HCT116 (cell line): Measurements from ENCODE around the gene GRIK5. TPM values are rescaled to one million over a fixed set of nuclear protein-coding genes. Genes with fewer than 3 reads are reported as not detected.

Source experiments
- ATAC-seq: fragments of 200-7000 bp; cut with Tn5 transposase; 2 replicates; pipeline ENCODE4 v1.9.1; 2020; ENCODE audit warnings: mild to moderate bottlenecking, moderate library complexity
- BruUV-seq: library from RNA; stranded (reverse); fragments of 400-500 nt; replicated peaks from 2 replicates; lab custom pipeline; 2021; lab: Mats Ljungman, UMichigan
- CTCF ChIA-PET: fragments of 300-600 bp; sonication (Branson Sonifier 250); formaldehyde crosslinking; loops from one replicate; lab custom pipeline; 2021; ENCODE audit warnings: antibody characterized with exemption; lab: Charles Lee
- POLR2A ChIA-PET: fragments of 300-600, 350-600 bp; sonication (Branson Sonifier 250); formaldehyde crosslinking; loops from one replicate; lab custom pipeline; 2021; ENCODE audit warnings: antibody characterized with exemption; lab: Charles Lee
- RAD21 ChIA-PET, 2 experiments: fragments of 300-600 bp; sonication (Branson Sonifier 250); formaldehyde crosslinking; loops; one replicate each; lab custom pipeline; 2023; ENCODE audit warnings: low total read pairs in 2 of 2; ENCODE audit not compliant: uncharacterized antibody in 2 of 2, unreplicated experiment in 2 of 2, low non-redundant PET in 1 of 2; lab: Charles Lee
- DNase-seq: peaks from one replicate; pipeline ENCODE4 v3.0.0-alpha.2; 2010; ENCODE audit warnings: low read depth, low spot score
- H2AFZ ChIP-seq: fragments of 200-600 bp; shearing (Covaris generic), sonication (generic); 2 replicates; pipeline ENCODE4 v1.6.1; 2017; ENCODE audit warnings: low read depth, mixed run types, mixed read lengths, antibody characterized with exemption, low read length; ENCODE audit not compliant: poor library complexity, severe bottlenecking
- H3K27ac ChIP-seq: 2 replicates; pipeline ENCODE4 v1.5.1; 2012; ENCODE audit warnings: low read depth, low read length
- H3K27me3 ChIP-seq: fragments of 200-600 bp; sonication (generic); 2 replicates; pipeline ENCODE4 v1.6.1; 2016; ENCODE audit warnings: mixed run types, low read length, mixed read lengths; ENCODE audit not compliant: insufficient read depth
- H3K36me3 ChIP-seq, 2 experiments: fragments of 200-500 bp in 1 of 2; fragments of 200-600 bp in 1 of 2; sonication (Bioruptor generic) in 1 of 2; sonication (generic) in 1 of 2; 2 replicates each; pipeline versions ENCODE4 v1.5.1 to v1.6.1; 2014 to 2016; ENCODE audit warnings: low read length in 2 of 2, inconsistent platforms in 1 of 2, mixed read lengths in 1 of 2, mixed run types in 1 of 2; ENCODE audit not compliant: insufficient read depth in 2 of 2, control insufficient read depth in 1 of 2
- H3K4me1 ChIP-seq, 2 experiments: fragments of 200-600 bp in 1 of 2; sonication (generic) in 1 of 2; 2 replicates each; pipeline versions ENCODE4 v1.5.1 to v1.6.1; 2012 to 2017; ENCODE audit warnings: low read length in 2 of 2, inconsistent platforms in 1 of 2, mild to moderate bottlenecking in 1 of 2, mixed read lengths in 1 of 2, mixed run types in 1 of 2, moderate library complexity in 1 of 2; ENCODE audit not compliant: insufficient read depth in 2 of 2, control insufficient read depth in 1 of 2
- H3K4me2 ChIP-seq: fragments of 200-600 bp; sonication (generic); 2 replicates; pipeline ENCODE4 v1.6.1; 2017; ENCODE audit warnings: mixed run types, low read length, mixed read lengths
- H3K4me3 ChIP-seq, 2 experiments: fragments of 200-600 bp in 1 of 2; sonication (generic) in 1 of 2; replicated peaks in 1 of 2; 2 replicates each; pipeline ENCODE4 v1.5.1; 2011 to 2016; ENCODE audit warnings: low read length in 2 of 2, control low read depth in 1 of 2, low read depth in 1 of 2, mild to moderate bottlenecking in 1 of 2, mixed read lengths in 1 of 2, mixed run types in 1 of 2
- H3K79me2 ChIP-seq: fragments of 200-600 bp; sonication (generic); 2 replicates; pipeline ENCODE4 v1.6.1; 2017; ENCODE audit warnings: mild to moderate bottlenecking, mixed run types, low read length, moderate library complexity, mixed read lengths; ENCODE audit not compliant: insufficient read depth
- H3K9ac ChIP-seq: fragments of 200-600 bp; sonication (generic); 2 replicates; pipeline ENCODE4 v1.6.1; 2016; ENCODE audit warnings: low read length, mixed read lengths
- H3K9me2 ChIP-seq: fragments of 200-600 bp; sonication (generic), shearing (Covaris generic); 2 replicates; pipeline ENCODE4 v1.6.1; 2017; ENCODE audit warnings: mixed run types, mild to moderate bottlenecking, moderate library complexity; ENCODE audit not compliant: insufficient read depth
- H3K9me3 ChIP-seq, 2 experiments: fragments of 200-500 bp in 1 of 2; fragments of 200-600 bp in 1 of 2; sonication (Bioruptor generic) in 1 of 2; sonication (generic) in 1 of 2; 2 replicates each; pipeline ENCODE4 v1.6.1; 2014 to 2017; ENCODE audit warnings: low read length in 2 of 2, mixed read lengths in 2 of 2, inconsistent platforms in 1 of 2, low read depth in 1 of 2, mild to moderate bottlenecking in 1 of 2, mixed run types in 1 of 2, moderate library complexity in 1 of 2; ENCODE audit not compliant: control insufficient read depth in 1 of 2, insufficient read depth in 1 of 2
- H4K20me1 ChIP-seq: fragments of 200-600 bp; sonication (generic), shearing (Covaris generic); 2 replicates; pipeline ENCODE4 v1.6.1; 2017; ENCODE audit warnings: mixed run types, mild to moderate bottlenecking, moderate library complexity; ENCODE audit not compliant: insufficient read depth
- CBX3 ChIP-seq: IDR thresholded peaks from 2 replicates; pipeline ENCODE4 v1.6.1; 2012; ENCODE audit warnings: low read depth
- EGR1 ChIP-seq: IDR thresholded peaks from 2 replicates; pipeline ENCODE4 v1.6.1; 2012; ENCODE audit warnings: low read depth
- EZH2phosphoT487 ChIP-seq: fragments of 200-600 bp; IDR thresholded peaks from 2 replicates; pipeline ENCODE4 v1.6.1; 2018; ENCODE audit warnings: antibody characterized with exemption, borderline replicate concordance
- FOSL1 ChIP-seq: IDR thresholded peaks from 2 replicates; pipeline ENCODE4 v1.6.1; 2012; ENCODE audit warnings: low read depth
- POLR2A ChIP-seq: IDR thresholded peaks from 2 replicates; pipeline ENCODE4 v1.7.0; 2011; ENCODE audit warnings: borderline replicate concordance; ENCODE audit not compliant: insufficient read depth, insufficient read length; ENCODE audit errors: extremely low read depth
- SIN3A ChIP-seq: IDR thresholded peaks from 2 replicates; pipeline ENCODE4 v1.6.1; 2012; ENCODE audit warnings: low read depth
- SP1 ChIP-seq: IDR thresholded peaks from 2 replicates; pipeline ENCODE4 v1.6.1; 2012; ENCODE audit warnings: low read depth
- SRF ChIP-seq: IDR thresholded peaks from 2 replicates; pipeline ENCODE4 v1.6.1; 2012; ENCODE audit warnings: low read depth
- TCF7L2 ChIP-seq: IDR thresholded peaks from 2 replicates; pipeline ENCODE4 v1.7.0; 2011; ENCODE audit warnings: borderline replicate concordance, inconsistent platforms; ENCODE audit not compliant: insufficient read depth, insufficient read length; ENCODE audit errors: extremely low read depth
- ZNF274 ChIP-seq: fragments of 200-500 bp; sonication (Bioruptor generic); IDR thresholded peaks from 2 replicates; pipeline ENCODE4 v1.6.1; 2014; ENCODE audit warnings: mild to moderate bottlenecking, low read depth, low read length, inconsistent platforms
- intact Hi-C: fragments of 100-400 bp; cut with micrococcal nuclease; formaldehyde crosslinking; loops from 2 replicates; pipeline ENCODE4 v1.10.0; 2022
- total RNA-seq: library from RNA; stranded (reverse); gene quantifications from one replicate; pipeline ENCODE4 v1.2.1, GENCODE V29; 2021; ENCODE audit not compliant: unreplicated experiment
- TF ChIP-seq, protein P1 (sequence below): IDR thresholded peaks from 2 replicates; pipeline ENCODE4 v1.6.1; 2012
- TF ChIP-seq, protein P2 (sequence below), 3 experiments: fragments of 200-600 bp in 1 of 3; sonication (generic) in 1 of 3; IDR thresholded peaks in 2 of 3; conservative IDR thresholded peaks in 1 of 3; 2 replicates each; pipeline ENCODE4 v1.5.1; 2012 to 2017; ENCODE audit warnings: low read depth in 2 of 3, low read length in 2 of 3, antibody characterized with exemption in 1 of 3, borderline replicate concordance in 1 of 3, control low read depth in 1 of 3, mild to moderate bottlenecking in 1 of 3, mixed read lengths in 1 of 3, mixed run types in 1 of 3, moderate library complexity in 1 of 3; ENCODE audit not compliant: insufficient read depth in 1 of 3
- TF ChIP-seq, protein P3 (sequence below): IDR thresholded peaks from 2 replicates; pipeline ENCODE4 v1.6.1; 2011; ENCODE audit warnings: mild to moderate bottlenecking, low read length, moderate library complexity; ENCODE audit not compliant: insufficient replicate concordance; ENCODE audit errors: extremely low read depth

Gene GRIK5
- total RNA-seq, 1 experiment from 2014 or later = 1.7 TPM

DNA sequence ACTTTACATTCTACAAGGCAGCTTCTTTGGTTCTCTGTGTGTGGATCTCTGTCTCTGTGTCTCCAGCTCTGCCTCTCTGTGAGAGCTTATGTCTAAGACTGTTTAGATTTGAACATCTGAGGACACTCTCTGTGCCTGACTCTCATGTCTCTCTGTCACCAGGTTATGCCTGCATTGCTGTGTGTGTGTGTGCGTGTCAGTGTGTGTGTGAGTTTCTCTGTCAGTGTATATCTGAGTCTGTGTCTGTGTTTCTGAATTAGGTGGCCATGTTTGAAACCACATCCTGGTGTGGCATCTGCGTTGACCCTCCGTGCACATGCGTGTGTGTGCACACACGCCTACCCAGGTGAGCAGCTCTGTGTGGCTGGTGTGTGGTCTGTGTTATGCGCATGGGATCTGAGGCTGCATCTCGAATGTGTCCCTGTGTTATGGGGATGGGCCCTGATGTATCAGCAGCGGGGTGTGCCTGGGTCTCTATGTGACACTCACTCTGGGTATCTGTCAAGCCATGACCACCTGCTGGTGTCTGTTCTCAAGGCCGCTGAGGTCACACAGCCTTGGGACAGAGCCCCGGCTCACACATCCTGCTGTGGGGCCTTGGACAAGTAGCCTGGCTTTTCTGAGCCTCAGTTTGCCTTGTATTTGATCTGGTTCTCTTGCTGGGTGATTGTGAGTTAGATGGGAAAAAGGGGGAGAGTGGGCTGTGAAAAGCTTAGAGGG, 82.7 kb downstream of the GRIK5 start:
- ChIA-PET CTCF (no interaction called here), POLR2A (no interaction called here), RAD21 (no interaction called here)
- no peaks in the 10 kb centered on the region for H4K20me1 ChIP-seq
- H3K79me2 ChIP-seq = no peaks in the 10 kb centered on the region
- intact Hi-C loops = no loop called here
- no peak overlapping the region for H2AFZ ChIP-seq
- H3K9me2 ChIP-seq = no peaks in the 10 kb centered on the region
- no peak overlapping the region for H3K27ac ChIP-seq
- ATAC-seq (no peak), DNase-seq (no peak)
- no peak overlapping the region for H3K9ac ChIP-seq
- H3K4me3 ChIP-seq = no peak overlapping the region
- no peaks in the 10 kb centered on the region for H3K4me1 ChIP-seq
- TF ChIP-seq ZNF274 (no peak), POLR2A (no peak), EGR1 (no peak), SRF (no peak), SP1 (no peak), SIN3A (no peak), EZH2phosphoT487 (no peak), CBX3 (no peak), FOSL1 (no peak), TCF7L2 (no peak)
- TF ChIP-seq, protein P1, sequence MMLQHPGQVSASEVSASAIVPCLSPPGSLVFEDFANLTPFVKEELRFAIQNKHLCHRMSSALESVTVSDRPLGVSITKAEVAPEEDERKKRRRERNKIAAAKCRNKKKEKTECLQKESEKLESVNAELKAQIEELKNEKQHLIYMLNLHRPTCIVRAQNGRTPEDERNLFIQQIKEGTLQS = no peak
- TF ChIP-seq, protein P2, sequence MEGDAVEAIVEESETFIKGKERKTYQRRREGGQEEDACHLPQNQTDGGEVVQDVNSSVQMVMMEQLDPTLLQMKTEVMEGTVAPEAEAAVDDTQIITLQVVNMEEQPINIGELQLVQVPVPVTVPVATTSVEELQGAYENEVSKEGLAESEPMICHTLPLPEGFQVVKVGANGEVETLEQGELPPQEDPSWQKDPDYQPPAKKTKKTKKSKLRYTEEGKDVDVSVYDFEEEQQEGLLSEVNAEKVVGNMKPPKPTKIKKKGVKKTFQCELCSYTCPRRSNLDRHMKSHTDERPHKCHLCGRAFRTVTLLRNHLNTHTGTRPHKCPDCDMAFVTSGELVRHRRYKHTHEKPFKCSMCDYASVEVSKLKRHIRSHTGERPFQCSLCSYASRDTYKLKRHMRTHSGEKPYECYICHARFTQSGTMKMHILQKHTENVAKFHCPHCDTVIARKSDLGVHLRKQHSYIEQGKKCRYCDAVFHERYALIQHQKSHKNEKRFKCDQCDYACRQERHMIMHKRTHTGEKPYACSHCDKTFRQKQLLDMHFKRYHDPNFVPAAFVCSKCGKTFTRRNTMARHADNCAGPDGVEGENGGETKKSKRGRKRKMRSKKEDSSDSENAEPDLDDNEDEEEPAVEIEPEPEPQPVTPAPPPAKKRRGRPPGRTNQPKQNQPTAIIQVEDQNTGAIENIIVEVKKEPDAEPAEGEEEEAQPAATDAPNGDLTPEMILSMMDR (IDR thresholded peaks at IDR 0.05 in 2 of 3, conservative IDR thresholded peaks at IDR 0.05 in 1 of 3; ENCODE audit: borderline replicate concordance in 1 of 3, insufficient read depth in 1 of 3, low read depth in 2 of 3, low read length in 2 of 3) = no peak
- TF ChIP-seq, protein P3, sequence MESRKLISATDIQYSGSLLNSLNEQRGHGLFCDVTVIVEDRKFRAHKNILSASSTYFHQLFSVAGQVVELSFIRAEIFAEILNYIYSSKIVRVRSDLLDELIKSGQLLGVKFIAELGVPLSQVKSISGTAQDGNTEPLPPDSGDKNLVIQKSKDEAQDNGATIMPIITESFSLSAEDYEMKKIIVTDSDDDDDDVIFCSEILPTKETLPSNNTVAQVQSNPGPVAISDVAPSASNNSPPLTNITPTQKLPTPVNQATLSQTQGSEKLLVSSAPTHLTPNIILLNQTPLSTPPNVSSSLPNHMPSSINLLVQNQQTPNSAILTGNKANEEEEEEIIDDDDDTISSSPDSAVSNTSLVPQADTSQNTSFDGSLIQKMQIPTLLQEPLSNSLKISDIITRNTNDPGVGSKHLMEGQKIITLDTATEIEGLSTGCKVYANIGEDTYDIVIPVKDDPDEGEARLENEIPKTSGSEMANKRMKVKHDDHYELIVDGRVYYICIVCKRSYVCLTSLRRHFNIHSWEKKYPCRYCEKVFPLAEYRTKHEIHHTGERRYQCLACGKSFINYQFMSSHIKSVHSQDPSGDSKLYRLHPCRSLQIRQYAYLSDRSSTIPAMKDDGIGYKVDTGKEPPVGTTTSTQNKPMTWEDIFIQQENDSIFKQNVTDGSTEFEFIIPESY = no peak
- H3K27me3 ChIP-seq = no peaks in the 10 kb centered on the region
- H3K9me3 ChIP-seq = no peaks in the 10 kb centered on the region
- no peak overlapping the region for H3K4me2 ChIP-seq
- peaks cover 0 to 7% of the 10 kb centered on the region in 2 experiments; a peak in 1 of 4 replicates for H3K36me3 ChIP-seq
- no TSS peak for BruUV-seq
